Heart left ventricle (tissue), 16 donors: ENCODE data around the gene C6orf52. TPM values are rescaled to one million over a fixed set of nuclear protein-coding genes. Genes with fewer than 3 reads are reported as not detected.
"Not testable (repeated sequence)": the region's sequence is repeated elsewhere in the genome, so short reads cannot be mapped to it uniquely, and the experiment has no call there.

Source experiments
- ATAC-seq, 4 donors: fragments of 200-7000 bp; cut with Tn5 transposase; one replicate each; pipeline ENCODE4 v1.9.1; 2020 to 2022; ENCODE audit warnings: moderate library complexity in 4 of 4, mild to moderate bottlenecking in 3 of 4, moderate number of reproducible peaks in 1 of 4
- DNase-seq, 5 donors: peaks; one replicate each; pipeline ENCODE4 v3.0.0-alpha.2; 2020
- H3K27ac ChIP-seq, 12 donors: fragments of 200-600 bp; sonication (generic) in 4 of 12; one replicate each; pipeline versions ENCODE4 v1.5.0 to v1.8.0; 2016 to 2022; ENCODE audit warnings: mild to moderate bottlenecking in 2 of 12
- H3K27me3 ChIP-seq, 9 donors: fragments of 200-600 bp; sonication (generic) in 2 of 9; one replicate each; pipeline versions ENCODE4 v1.5.1 to v1.8.0; 2016 to 2022; ENCODE audit warnings: mild to moderate bottlenecking in 3 of 9
- H3K36me3 ChIP-seq, 9 donors: fragments of 200-600 bp; sonication (generic) in 2 of 9; one replicate each; pipeline versions ENCODE4 v1.5.0 to v1.8.0; 2018 to 2022; ENCODE audit warnings: mild to moderate bottlenecking in 2 of 9
- H3K4me1 ChIP-seq, 12 donors: fragments of 200-600 bp; sonication (generic) in 4 of 12; one replicate each; pipeline versions ENCODE4 v1.5.0 to v1.8.0; 2016 to 2022; ENCODE audit warnings: mild to moderate bottlenecking in 3 of 12
- H3K4me3 ChIP-seq, 12 donors: fragments of 200-600 bp; sonication (generic) in 4 of 12; one replicate each; pipeline versions ENCODE4 v1.5.0 to v1.8.0; 2017 to 2022; ENCODE audit warnings: mild to moderate bottlenecking in 9 of 12, moderate library complexity in 4 of 12
- H3K9me3 ChIP-seq, 12 donors: fragments of 200-600 bp; sonication (generic) in 4 of 12; one replicate each; pipeline versions ENCODE4 v1.5.0 to v1.8.0; 2016 to 2022; ENCODE audit warnings: mild to moderate bottlenecking in 1 of 12
- POLR2A ChIP-seq, 2 donors: fragments of 450-650 bp; IDR thresholded peaks; one replicate each; pipeline ENCODE4 v1.6.1; 2017; ENCODE audit warnings: antibody characterized with exemption in 2 of 2, mild to moderate bottlenecking in 2 of 2, moderate library complexity in 2 of 2
- WGBS, 4 donors: extraction: QIAGEN DNeasy Blood & Tissue Kit in 2 of 4; methylation state at CpG; one replicate each; pipeline versions ENCODE4 v1.1.5 to v1.1.7; 2013 to 2018; 5-methylcytosine and 5-hydroxymethylcytosine counted together
- intact Hi-C, 10 donors: fragments of 100-400 bp; cut with DNase I; formaldehyde crosslinking; loops; one replicate each; pipeline versions ENCODE4 v1.11.1 to v1.14.2; 2022
- polyA plus RNA-seq, 2 donors: library from polyadenylated mRNA; stranded (reverse); fragments of 200-250 nt; gene quantifications; one replicate each; pipeline ENCODE4 v1.2.3, GENCODE V29; 2013
- total RNA-seq, 9 donors: library from RNA; depleted of rRNA in 2 of 9; stranded (reverse); fragments of >200 nt in 2 of 9; fragmentation: NEBNext Ultra II Directional in 3 of 9; extraction: Animal tissue kit (Norgen Biotek cat#: 25700) in 3 of 9; gene quantifications; one replicate each; pipeline versions ENCODE4 v1.1.0 to v1.2.4, GENCODE V29; 2016 to 2023
- TF ChIP-seq, protein P1 (sequence below), 12 donors: fragments of 200-600 bp; sonication (generic) in 4 of 12; IDR thresholded peaks; one replicate each; pipeline versions ENCODE4 v1.5.0 to v1.8.0; 2018 to 2022; ENCODE audit warnings: antibody characterized with exemption in 12 of 12, mild to moderate bottlenecking in 5 of 12
- donor health status: ischemic (EF 13 %, LVEDD 7.1; RV severe dilation, severe dysfunction).
- donor health status: healthy with polysubstance abuse.
- donor health status: DM: no; HTN: yes; CAD: no.
- donor health status: DM: no; HTN: no; CAD: no.
- donor health status: ischemic (EF 25% LVEDD 6.9; RV normal size, moderate dysfunction).
- donor health status: ischemic (EF 25% LVEDD 5.7; RV mildly dilated, moderate dysfunction).
- donor health status: healthy.
- donor health status: DM: yes; HTN: yes; CAD: no.
- donor health status: ischemic (EF 35%, LVEDD 5.7; RV mildly dilated, moderate dysfunction).
- donor health status: nonischemic (EF 11% LVEDD 7.7; RV severe dilation, severe dysfunction).
- donor health status: DM: yes; HTN: yes; CAD: no.
- donor health status: PGD.
- donor health status: ischemic (EF 29% LVEDD 5.4; RV normal size, mild dysfunction).
- donor health status: nonischemic (EF 23%, LVEDD 6.1; RV moderate dilation, normal function).

C6orf52 gene
- total and polyA plus RNA-seq, 11 donors: 0.15 to 3.6 (median 0.99) TPM; not detected in 6

GRCh38 chr6:10720960-10721849 lies 26.8 kb upstream of the C6orf52 start:
- peaks cover 0 to 13% (median 0%) of the 10 kb centered on the region in 12 donors for H3K9me3 ChIP-seq
- 78 to 87% (median 84%) methylated on average over 16 to 17 of the region's 17 CpGs for WGBS, 4 donors
- H3K27me3 ChIP-seq, intact Hi-C loops, ATAC-seq: not testable (repeated sequence)
- peak overlapping the region; percentile 26 to 85 (median 74) for H3K4me3 ChIP-seq
- peaks cover 0 to 16% (median 11%) of the 10 kb centered on the region in 9 donors for H3K36me3 ChIP-seq
- H3K4me1 ChIP-seq: peaks cover 0 to 48% (median 29%) of the 10 kb centered on the region in 12 donors
- DNase-seq: peak in 1 of 5 donors; percentile 31
- TF ChIP-seq, protein P1, sequence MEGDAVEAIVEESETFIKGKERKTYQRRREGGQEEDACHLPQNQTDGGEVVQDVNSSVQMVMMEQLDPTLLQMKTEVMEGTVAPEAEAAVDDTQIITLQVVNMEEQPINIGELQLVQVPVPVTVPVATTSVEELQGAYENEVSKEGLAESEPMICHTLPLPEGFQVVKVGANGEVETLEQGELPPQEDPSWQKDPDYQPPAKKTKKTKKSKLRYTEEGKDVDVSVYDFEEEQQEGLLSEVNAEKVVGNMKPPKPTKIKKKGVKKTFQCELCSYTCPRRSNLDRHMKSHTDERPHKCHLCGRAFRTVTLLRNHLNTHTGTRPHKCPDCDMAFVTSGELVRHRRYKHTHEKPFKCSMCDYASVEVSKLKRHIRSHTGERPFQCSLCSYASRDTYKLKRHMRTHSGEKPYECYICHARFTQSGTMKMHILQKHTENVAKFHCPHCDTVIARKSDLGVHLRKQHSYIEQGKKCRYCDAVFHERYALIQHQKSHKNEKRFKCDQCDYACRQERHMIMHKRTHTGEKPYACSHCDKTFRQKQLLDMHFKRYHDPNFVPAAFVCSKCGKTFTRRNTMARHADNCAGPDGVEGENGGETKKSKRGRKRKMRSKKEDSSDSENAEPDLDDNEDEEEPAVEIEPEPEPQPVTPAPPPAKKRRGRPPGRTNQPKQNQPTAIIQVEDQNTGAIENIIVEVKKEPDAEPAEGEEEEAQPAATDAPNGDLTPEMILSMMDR (IDR thresholded peaks at IDR 0.05): peak in 1 of 12 donors; percentile 12
- peak overlapping the region; percentile 81 to 97 (median 92) for H3K27ac ChIP-seq

GRCh38 chr6:10720265-10720959 lies 26.0 kb upstream of the C6orf52 start:
- DNase-seq: peak; percentile 61 to 86 (median 64)
- WGBS, 4 donors: 28 to 54% (median 37%) methylated on average over 36 to 49 of the region's 49 CpGs
- Histone ChIP-seq H3K27ac (peak overlapping the region; percentile 81 to 97 (median 92)), H3K27me3 (no peaks in the 10 kb centered on the region), H3K9me3 (peaks cover 0 to 13% (median 0%) of the 10 kb centered on the region in 12 donors), H3K4me3 (peak overlapping the region; percentile 26 to 85 (median 74)), H3K36me3 (peaks cover 0 to 8% (median 3%) of the 10 kb centered on the region in 9 donors), H3K4me1 (peaks cover 0 to 43% (median 25%) of the 10 kb centered on the region in 12 donors)
- intact Hi-C loops: no loop called here
- ATAC-seq: peak in 1 of 4 donors; percentile 5
- TF ChIP-seq, protein P1 (IDR thresholded peaks at IDR 0.05): no peak
- TF ChIP-seq POLR2A (IDR thresholded peaks at IDR 0.05): peak in 1 of 2 donors; percentile 44

GRCh38 chr6:10719964-10720264 lies 25.5 kb upstream of the C6orf52 start:
- H3K27me3 ChIP-seq: no peaks in the 10 kb centered on the region
- WGBS, 4 donors: 28 to 64% (median 37%) methylated on average over 3 to 21 of the region's 21 CpGs
- peak overlapping the region; percentile 26 to 85 (median 74) for H3K4me3 ChIP-seq
- peaks cover 0 to 3% (median 0%) of the 10 kb centered on the region in 9 donors for H3K36me3 ChIP-seq
- ATAC-seq (no peak), DNase-seq (peak; percentile 57 to 69 (median 66))
- peaks cover 0 to 13% (median 0%) of the 10 kb centered on the region in 12 donors for H3K9me3 ChIP-seq
- peak overlapping the region; percentile 81 to 97 (median 92) for H3K27ac ChIP-seq
- H3K4me1 ChIP-seq: peaks cover 0 to 38% (median 22%) of the 10 kb centered on the region in 12 donors
- TF ChIP-seq POLR2A (IDR thresholded peaks at IDR 0.05): no peak
- TF ChIP-seq, protein P1 (IDR thresholded peaks at IDR 0.05): no peak
- intact Hi-C loops: no loop called here
